Suppressor macrophage treated with lipopolysaccharide for 4 hours (primary cell): ENCODE data around the gene MYH4.

ENCODE experiments used
- DNase-seq: peaks from one replicate; pipeline ENCODE4 v3.0.0-alpha.2; 2020

Gene MYH4

DNA sequence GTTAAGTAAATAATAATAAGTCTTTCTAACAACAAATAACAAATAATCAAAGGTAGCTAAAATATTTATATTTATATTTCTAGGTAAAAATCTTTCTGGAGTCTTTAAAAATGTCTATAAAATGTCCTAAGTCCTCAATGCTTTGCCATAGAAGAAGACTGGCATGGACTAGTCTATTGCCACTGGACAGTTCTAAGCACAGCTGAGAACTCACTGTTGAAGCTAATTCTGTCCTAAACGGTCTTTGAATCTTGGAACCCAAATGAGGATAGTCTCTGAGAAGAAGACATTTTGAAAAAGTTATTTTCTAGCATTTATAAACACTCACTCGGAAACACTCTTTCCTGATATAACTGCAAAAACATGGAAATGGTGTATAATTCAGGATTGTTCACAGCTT lies 48.1 kb downstream of the MYH4 start:
- no peak for DNase-seq

DNA sequence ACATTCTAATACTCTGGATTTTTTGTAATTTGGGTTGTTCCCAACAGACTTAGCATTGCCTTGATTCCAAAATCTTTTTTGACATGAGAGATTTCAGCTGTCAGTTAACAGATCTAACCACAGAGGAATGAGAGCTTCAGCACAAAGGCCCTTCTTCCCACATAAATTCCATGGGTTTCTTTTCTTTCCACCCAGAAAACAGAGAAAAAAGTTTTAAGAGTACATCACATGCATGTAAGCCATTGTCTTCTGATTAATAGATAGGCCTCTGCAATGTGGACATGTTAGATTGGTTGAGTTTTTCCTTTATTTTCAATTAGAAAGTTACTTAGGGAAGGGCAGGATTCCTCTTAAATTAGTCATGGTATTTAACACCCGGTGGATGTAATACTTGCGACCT lies 48.5 kb downstream of the MYH4 start:
- no peak for DNase-seq

DNA sequence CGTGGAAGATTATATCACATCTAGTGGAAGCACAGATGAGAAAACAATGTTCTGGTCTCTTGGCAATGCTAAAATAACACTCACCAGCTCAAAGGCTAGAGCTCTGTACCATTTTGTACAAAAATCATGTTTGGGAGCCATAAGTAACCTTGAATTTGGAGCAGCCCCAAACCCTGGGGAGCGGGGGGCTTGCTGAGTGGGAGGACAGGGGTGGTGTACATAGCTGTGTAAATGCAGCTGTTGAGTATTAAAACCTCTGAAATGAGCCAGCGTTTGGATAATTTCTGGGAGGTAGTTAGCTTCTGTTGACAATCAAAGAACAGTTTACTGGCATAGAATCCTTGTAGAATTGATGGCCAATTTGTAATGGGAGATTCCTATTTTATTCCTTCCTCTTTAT lies 51.9 kb downstream of the MYH4 start:
- no peak for DNase-seq

DNA sequence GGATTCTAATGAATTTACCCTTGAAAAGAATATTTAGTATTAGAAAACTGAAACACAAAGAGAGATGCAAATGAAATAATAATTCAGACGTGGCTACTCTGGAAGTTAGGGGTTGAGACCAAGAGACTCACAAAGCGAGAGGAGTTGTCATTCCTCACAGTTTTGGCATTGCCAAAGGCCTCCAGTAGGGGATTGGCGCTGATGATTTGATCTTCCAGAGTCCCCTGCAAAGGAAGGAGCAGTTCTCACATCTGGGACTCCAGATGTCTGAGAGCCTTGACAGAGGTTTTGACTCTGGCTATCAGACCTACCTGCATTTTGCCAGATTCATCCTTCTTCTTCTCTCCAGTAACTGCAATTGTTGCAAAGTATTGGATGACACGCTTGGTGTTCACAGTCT lies 54.2 kb downstream of the MYH4 start:
- DNase-seq, result no peak

DNA sequence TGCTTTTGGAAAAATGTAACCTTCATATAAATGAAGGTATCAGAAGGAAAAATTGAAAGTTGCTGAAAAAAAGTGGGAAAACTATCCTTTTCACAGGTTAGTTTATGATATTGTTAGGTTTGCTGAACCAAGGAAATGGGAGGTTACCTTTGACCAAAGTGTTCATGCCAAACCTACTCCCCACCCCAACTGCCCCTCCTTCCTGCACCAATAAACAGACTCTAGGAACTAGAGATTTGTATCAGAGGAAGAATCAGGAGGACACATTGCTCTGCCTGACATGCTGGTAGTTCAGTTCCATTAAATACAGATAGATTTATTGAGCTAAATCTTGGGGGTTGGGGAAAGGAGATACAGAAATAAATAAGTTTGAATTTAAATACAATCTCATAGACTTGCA lies 65.8 kb downstream of the MYH4 start:
- no peak for DNase-seq

DNA sequence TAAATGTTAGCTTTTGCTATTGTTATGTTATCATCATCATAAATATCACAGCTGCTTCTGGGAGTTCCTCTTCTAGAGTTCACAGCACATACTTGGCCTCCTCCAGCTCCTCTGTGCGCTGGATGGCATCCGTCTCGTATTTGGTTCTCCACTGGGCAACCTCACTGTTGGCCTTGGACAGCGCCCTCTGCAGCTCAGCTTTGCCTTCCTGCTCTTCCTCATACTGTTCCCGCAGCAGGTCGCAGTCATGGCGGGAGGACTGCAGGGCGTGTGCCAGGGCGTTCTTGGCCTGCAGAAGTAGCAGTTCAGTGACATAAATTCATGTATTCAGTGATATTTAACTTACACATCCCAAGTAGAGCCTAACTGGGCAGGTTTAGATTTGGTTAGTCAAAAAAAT lies 71.0 kb downstream of the MYH4 start:
- no peak for DNase-seq

DNA sequence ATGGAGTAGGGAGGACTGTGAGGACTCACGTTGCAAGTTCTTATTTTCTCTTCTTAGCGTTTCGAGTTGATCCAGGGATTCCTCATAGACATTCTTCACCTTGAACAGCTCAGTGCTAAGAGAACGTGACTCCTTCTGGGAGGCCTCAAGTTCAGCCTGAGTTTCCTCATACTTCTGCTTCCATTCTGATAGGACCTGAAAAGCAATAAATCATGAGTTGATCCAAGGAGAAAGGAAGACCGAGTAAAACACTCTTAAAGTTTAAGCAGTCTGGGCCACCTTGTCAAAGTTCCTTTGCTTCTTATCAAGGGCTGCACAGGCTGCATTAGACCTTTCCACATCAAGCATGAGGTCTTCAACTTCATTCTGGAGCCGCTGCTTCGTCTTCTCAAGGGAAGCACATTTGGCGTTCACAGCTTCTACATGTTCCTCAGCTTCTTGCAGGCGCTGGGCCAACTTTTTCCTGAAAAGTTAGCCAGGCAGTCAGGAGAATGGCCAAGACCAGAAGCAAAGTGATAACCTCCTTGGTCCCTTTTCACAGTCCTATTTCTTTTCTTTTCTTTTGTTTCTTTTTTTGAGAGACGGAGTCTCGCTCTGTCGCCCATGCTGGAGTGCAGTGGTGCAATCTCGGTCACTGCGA lies 72.7 kb downstream of the MYH4 start:
- no peak for DNase-seq

DNA sequence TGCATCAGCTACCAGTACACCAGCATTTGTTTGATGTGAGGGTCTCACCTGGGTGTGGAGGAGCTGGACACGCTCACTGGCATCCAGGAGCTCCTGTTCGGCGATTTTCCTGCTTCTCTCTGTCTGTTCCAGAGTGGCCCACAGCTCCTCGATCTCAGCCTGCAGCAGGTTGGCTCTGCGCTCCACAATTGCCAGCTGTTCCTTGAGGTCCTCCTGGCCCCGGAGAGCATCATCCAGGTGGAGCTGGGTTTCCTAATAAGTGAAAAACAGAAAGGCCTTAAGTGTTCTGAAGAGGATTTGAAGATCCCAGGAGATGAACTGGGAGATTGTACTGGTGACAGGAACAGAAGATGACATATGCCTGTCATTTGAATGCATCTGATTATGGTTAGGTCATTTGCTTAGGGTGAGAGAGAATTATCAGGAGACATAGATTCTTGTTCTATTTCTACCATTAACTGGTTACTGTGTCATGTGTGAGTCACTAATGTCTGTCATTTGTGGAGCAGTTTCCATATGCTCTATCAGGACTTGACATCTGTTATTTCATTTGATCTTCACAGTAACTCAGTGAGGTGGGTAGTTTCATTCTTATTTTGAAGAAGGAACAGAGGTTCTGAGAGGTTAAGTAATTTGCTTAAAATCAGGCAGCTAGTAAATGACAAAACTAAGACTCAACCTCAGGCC lies 75.0 kb downstream of the MYH4 start:
- DNase-seq, result no peak
